Skeletal muscle satellite cell (primary cell): ENCODE data around the gene HNRNPAB. TPM values are rescaled to one million over a fixed set of nuclear protein-coding genes. Genes with fewer than 3 reads are reported as not detected.

ENCODE experiments used
- H3K27me3 ChIP-seq: 2 replicates; pipeline ENCODE4 v1.7.0; 2013; ENCODE audit warnings: low read length; ENCODE audit not compliant: control insufficient read depth, insufficient read depth
- H3K36me3 ChIP-seq: 2 replicates; pipeline ENCODE4 v1.7.0; 2013; ENCODE audit warnings: mild to moderate bottlenecking, control low read depth, low read length; ENCODE audit not compliant: insufficient read depth
- H3K4me1 ChIP-seq: 2 replicates; pipeline ENCODE4 v1.7.0; 2013; ENCODE audit warnings: low read length; ENCODE audit not compliant: control insufficient read depth, insufficient read depth
- H3K4me2 ChIP-seq: 2 replicates; pipeline ENCODE4 v1.7.0; 2013; ENCODE audit warnings: mild to moderate bottlenecking, low read length
- H3K4me3 ChIP-seq: 2 replicates; pipeline ENCODE4 v1.7.0; 2013; ENCODE audit warnings: low read length
- H3K9ac ChIP-seq: 2 replicates; pipeline ENCODE4 v1.7.0; 2013; ENCODE audit warnings: mild to moderate bottlenecking, low read depth, low read length, moderate library complexity
- H3K9me3 ChIP-seq: replicated peaks from 2 replicates; pipeline ENCODE4 v1.7.0; 2013; ENCODE audit warnings: mild to moderate bottlenecking, control low read depth, low read length
- total RNA-seq: library from RNA; depleted of rRNA; stranded (reverse); fragments of >200 nt; gene quantifications from 2 replicates; pipeline ENCODE4 v1.2.3, GENCODE V29; 2012; rRNA removed

Gene HNRNPAB
- 60.1 and 108 TPM in 2 replicates for total RNA-seq

DNA sequence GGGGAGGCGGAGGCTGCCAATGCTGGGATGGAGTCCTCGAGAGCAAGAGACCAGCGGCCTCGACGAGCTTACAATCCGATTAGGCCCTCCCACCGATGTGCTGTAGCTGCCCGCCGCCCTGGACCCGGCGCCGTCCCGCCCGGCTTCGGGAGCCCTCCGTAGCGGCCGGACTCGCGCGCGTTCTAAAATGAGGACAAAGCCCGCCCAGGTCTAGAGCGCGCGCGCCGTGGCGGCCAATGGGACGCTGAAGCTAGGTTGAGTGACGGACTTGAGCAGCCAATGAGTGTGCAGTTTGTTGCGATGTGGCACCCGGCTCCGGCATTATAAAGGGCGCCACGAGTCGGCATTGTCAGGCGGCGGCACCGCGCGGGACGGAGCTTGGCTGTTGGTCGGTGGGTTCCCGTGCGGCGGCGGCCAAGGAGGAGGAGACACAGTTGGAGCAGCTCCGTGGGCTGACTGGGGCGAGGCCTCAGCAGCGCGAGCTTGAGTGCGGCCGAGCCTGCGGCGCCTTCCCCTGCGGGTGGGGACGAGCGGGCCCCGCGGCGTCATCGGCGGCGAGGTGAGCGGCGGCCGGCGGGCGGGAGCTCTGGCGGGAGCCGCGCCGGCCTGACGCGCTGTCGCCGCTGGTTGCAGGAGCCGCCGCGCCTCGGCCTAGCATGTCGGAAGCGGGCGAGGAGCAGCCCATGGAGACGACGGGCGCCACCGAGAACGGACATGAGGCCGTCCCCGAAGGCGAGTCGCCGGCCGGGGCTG is at the start of gene HNRNPAB:
HNRNPAB (plus strand) TSS at position 352 of the 753 bp plus-strand sequence; CDS start at position 657, 305 bp downstream.
- Histone ChIP-seq H3K4me2 (peak within 1 kb of the TSS; percentile 86), H3K9me3 (no peaks in the 10 kb centered on the region), H3K4me1 (peaks cover 22% of the 10 kb centered on the region), H3K27me3 (no peaks in the 10 kb centered on the region), H3K4me3 (peak within 1 kb of the TSS; percentile 90), H3K9ac (peak within 1 kb of the TSS; percentile 99), H3K36me3 (peaks cover 40% of the 10 kb centered on the region)

DNA sequence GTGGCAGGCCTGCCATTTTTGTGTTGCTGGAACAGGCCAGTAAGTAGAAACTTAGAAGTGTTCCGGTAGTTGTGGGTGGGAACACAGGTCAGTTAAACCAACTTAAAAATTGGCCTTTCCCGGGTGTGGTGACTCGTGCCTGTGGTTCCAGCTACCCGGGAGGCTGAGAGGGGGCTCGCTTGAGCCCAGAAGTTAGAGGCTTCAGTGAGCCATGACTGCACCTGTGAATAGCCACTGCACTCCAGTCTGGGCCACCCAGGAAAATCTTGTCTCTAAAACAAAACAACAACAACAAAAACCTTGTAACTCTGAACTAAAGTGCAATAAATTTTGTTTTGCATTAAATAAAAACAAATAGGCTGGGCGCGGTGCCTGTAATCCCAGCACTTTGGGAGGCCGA is 49.3 kb upstream of the HNRNPAB start:
- Histone ChIP-seq H3K4me3 (no peak overlapping the region), H3K9me3 (no peaks in the 10 kb centered on the region), H3K9ac (no peak overlapping the region), H3K4me1 (peaks cover 7% of the 10 kb centered on the region), H3K4me2 (no peak overlapping the region), H3K36me3 (peaks cover 21% of the 10 kb centered on the region), H3K27me3 (peaks cover 7% of the 10 kb centered on the region)

DNA sequence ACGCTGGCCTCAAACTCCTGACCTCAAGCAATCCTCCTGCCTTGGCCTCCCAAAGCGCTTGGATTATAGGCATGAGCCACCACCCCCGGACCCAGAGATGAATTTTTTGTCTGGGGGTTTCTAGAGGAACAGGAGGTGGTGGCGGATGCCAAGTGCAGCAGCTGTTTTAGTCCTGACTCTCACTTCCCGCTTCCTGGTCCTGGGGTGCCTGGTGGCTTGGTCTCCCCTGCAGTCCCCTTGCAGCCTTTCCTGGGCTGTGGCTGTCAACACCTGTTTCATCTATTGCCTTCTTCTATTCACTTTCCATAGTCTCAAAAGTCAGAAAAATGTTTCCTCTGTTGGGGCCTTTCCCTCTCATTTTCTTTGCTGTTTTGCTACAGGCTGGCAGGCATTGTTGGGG is 44.2 kb upstream of the HNRNPAB start:
- Histone ChIP-seq H3K9me3 (no peaks in the 10 kb centered on the region), H3K36me3 (no peaks in the 10 kb centered on the region), H3K4me3 (no peak overlapping the region), H3K9ac (no peak overlapping the region), H3K27me3 (peaks cover 28% of the 10 kb centered on the region), H3K4me2 (no peak overlapping the region), H3K4me1 (peaks cover 2% of the 10 kb centered on the region)

DNA sequence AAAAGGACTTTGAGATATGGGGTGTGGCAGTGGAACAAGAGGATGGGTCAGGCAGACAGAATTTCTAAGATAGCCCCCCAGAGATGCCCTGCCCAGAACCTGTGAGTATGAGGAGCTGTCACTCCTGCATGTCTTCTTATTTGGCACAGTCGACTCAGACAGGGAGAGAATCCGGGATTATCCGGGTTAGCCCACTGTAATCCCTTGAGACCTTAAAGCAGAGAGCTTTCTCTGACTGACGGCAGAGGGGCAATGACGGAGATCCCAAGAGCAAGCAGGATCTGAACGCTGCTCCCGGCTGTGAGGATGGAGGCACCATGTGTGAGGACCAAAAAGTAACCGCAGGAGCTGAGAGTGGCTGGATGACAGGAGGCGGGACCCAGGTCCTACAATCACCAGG is 41.9 kb upstream of the HNRNPAB start:
- Histone ChIP-seq H3K36me3 (no peaks in the 10 kb centered on the region), H3K9ac (no peak overlapping the region), H3K4me1 (peaks cover 2% of the 10 kb centered on the region), H3K4me2 (no peak overlapping the region), H3K27me3 (peaks cover 46% of the 10 kb centered on the region), H3K9me3 (no peaks in the 10 kb centered on the region), H3K4me3 (no peak overlapping the region)

DNA sequence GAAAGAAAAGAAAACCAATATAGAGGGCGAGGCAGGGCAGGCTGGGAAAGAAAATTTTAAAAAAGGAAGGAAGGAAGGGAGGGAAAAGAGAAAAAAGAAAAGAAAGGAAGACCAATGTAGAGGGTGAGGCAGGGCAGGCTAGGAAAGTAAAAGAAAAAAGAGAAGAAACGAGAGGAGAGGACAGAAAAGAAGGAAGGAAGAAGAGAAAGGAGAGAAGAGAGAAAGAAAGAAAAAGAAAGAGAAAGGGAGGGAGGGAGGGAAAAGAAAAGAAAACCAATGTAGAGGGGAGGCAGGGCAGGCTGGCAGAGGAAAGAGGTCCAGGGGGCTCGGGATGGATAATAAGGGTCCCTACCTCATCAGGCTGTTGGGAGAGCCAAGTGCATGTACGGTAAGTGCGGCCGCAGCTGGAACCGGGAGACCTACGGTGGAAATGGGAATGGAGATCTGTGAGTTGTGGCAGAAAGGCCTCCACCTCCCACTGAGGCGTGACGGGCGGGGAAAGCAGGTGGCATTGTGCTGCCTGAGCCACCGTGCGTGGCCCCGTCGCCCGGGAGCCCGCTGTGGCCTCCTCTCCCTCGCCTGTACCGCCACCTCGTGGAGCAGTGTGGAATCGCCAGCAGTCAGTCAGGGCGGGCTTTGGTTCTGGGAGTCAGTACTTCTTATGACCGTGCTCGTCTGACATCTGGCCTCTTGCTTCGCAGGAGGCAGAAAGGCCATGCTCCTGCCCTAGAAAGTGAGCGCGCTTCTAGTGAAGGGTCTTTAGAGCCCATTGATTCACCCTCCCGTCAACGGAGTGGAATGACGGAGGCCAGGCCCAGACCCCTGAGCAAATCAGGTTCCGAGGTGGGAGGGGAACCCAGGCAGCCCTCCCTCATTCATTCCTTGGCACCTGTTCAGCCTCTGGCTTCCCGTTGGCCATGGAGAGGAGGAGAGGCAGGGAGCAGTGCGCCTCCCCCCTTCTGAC is 40.3 kb upstream of the HNRNPAB start:
- no peak overlapping the region for H3K9ac ChIP-seq
- H3K36me3 ChIP-seq: no peaks in the 10 kb centered on the region
- H3K27me3 ChIP-seq: peaks cover 49% of the 10 kb centered on the region
- H3K4me2 ChIP-seq: peak overlapping the region; percentile 78
- H3K9me3 ChIP-seq: no peaks in the 10 kb centered on the region
- H3K4me1 ChIP-seq: peaks cover 2% of the 10 kb centered on the region
- no peak overlapping the region for H3K4me3 ChIP-seq

DNA sequence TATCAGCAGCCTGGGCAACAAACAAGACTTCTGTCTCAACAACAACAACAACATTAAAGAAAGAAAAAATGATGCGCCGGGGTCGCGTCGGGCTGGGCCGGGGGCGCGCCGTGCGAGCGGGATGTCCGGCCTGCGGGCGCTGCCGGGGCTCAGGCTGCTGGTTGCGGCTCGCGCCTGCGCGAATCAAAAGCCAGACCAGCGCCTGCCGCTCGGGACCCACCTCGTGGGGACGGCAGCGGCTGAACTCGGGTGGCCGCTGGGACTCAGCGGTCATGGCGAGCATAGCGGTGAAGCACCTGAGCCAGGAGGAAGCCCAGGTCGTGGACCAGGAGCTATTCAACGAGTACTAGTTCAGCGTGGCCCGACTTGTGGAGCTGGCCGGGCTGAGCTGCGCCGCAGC is 38.8 kb upstream of the HNRNPAB start:
- Histone ChIP-seq H3K4me2 (no peak overlapping the region), H3K9me3 (no peaks in the 10 kb centered on the region), H3K27me3 (peaks cover 48% of the 10 kb centered on the region), H3K4me1 (peaks cover 2% of the 10 kb centered on the region), H3K4me3 (no peak overlapping the region), H3K36me3 (no peaks in the 10 kb centered on the region), H3K9ac (no peak overlapping the region)

DNA sequence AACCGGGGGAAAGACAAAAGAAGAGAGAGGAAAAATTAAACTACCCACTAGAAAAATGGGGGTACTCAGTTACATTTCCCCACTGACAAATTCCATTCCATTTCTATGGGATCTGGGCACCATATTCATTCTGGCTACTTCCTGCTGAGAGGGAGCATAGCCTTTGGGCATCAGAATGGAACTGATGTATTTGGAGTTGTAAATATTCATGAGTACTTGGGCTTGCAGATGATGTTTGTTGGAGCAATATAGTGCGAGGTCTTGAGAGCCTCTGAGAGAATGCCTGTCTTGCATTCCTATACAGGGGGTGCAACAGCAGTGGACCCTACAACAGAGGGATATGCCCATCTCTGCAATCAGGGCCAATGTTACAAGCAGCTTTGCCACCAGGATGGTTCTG is 33.9 kb upstream of the HNRNPAB start:
- H3K4me1 ChIP-seq: no peaks in the 10 kb centered on the region
- H3K36me3 ChIP-seq: no peaks in the 10 kb centered on the region
- H3K4me2 ChIP-seq: no peak overlapping the region
- no peak overlapping the region for H3K4me3 ChIP-seq
- no peak overlapping the region for H3K9ac ChIP-seq
- no peaks in the 10 kb centered on the region for H3K9me3 ChIP-seq
- H3K27me3 ChIP-seq: peaks cover 27% of the 10 kb centered on the region

DNA sequence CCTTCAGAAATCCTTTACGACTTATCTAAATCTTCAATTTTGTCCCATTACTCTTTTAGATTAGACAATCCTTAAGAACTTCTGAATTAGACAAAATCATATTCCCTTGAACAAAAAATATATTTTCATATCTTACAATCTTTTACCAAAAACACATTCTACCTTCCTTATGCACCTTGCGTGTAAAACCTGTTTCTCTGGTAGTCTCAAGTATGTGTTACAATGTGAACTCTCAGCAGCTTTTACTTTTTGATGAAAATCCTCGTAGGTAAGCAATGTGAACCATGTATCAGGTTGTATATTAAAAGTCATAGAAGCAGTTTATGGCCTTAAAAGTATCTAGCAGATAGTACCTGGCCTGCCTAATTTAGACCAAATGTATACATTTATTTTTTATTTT is 29.9 kb upstream of the HNRNPAB start:
- no peaks in the 10 kb centered on the region for H3K36me3 ChIP-seq
- H3K27me3 ChIP-seq: peaks cover 5% of the 10 kb centered on the region
- peaks cover under 1% of the 10 kb centered on the region for H3K9me3 ChIP-seq

DNA sequence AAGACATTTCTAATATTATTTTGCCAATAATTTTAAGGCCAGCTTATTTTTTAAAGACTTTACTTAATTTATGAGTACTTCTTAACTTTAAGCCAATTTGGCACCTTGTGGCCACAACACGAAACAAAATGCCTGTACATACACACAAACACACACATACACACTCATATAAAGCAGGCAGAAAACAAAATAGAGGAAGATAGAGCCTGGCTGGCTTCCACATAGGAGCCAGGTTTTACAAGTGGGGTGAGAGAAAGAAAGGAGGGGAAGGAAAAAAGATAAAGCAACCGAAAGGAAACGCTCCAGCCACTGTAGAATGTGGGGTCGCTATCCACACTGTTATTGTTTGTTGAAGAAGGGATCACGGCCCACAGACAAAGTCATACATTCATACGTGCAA is 27.5 kb upstream of the HNRNPAB start:
- Histone ChIP-seq H3K4me2 (no peak overlapping the region), H3K4me1 (no peaks in the 10 kb centered on the region), H3K4me3 (no peak overlapping the region), H3K9me3 (peaks cover 4% of the 10 kb centered on the region), H3K9ac (no peak overlapping the region), H3K36me3 (no peaks in the 10 kb centered on the region), H3K27me3 (peaks cover 6% of the 10 kb centered on the region)

More for the DNA sequence above, 29.9 kb upstream of the HNRNPAB start:
- H3K4me1 ChIP-seq: no peaks in the 10 kb centered on the region
- no peak overlapping the region for H3K4me3 ChIP-seq
- no peak overlapping the region for H3K9ac ChIP-seq
- H3K4me2 ChIP-seq: no peak overlapping the region

DNA sequence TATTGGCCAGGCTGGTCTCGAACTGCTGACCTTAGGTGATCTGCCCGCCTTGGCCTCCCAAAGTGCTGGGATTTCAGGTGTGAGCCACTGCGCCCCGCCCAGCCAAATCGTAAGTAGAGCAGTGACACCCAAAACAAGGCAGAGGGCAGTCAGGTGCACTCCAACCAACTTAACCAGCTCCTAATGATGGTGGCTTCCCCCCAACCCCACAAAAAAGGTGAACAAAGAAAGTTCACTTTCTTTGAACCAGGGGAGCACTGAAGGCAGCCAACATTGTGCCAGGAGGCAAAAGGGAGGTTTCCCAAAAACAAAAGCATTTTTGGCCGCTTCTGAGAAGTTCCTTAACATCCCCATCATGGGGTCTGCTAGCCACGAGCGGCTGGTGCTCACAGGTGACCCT is 26.8 kb upstream of the HNRNPAB start:
- Histone ChIP-seq H3K36me3 (no peaks in the 10 kb centered on the region), H3K27me3 (peaks cover 8% of the 10 kb centered on the region), H3K4me3 (no peak overlapping the region), H3K9ac (no peak overlapping the region), H3K4me1 (no peaks in the 10 kb centered on the region), H3K4me2 (no peak overlapping the region), H3K9me3 (peaks cover 4% of the 10 kb centered on the region)

DNA sequence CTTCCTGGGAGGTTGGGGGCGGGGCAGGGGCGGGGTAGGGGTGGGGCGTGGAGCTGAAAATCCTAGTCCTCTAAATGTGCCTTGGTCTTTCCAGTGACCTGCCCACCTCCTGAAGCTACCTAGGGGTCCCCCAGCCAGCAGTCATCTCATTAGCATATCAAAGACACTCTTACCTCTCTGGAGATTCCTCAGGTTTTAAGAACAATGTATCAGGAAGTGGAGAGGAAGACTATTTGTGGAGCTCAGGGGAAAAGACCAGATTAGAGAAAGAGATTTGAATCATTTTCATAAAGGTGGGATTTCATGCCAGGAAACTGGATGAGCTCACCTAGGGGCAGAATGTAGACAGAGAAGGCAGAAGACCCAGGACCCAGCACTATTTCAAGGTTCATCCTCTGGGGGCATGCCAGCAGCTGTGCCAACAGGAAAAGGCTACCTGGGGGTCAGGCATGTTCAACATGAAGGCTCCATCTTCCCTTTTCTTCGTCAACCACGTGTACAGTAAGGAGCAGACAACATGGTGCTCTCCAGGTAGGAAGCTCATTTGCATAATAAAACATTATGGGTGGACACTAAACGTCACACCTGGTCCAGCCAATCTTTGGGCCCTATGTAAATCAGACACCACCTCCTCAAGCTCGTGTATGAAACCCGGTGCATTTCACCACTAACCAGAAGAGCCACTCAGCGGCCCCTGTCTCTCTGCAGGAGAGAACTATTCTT is 24.0 kb upstream of the HNRNPAB start:
- Histone ChIP-seq H3K27me3 (peaks cover 17% of the 10 kb centered on the region), H3K4me1 (no peaks in the 10 kb centered on the region), H3K4me3 (no peak overlapping the region), H3K9ac (no peak overlapping the region), H3K9me3 (peaks cover 4% of the 10 kb centered on the region), H3K36me3 (no peaks in the 10 kb centered on the region), H3K4me2 (no peak overlapping the region)
